ENCODE data around the gene BMAL1. TPM values are rescaled to one million over a fixed set of nuclear protein-coding genes. Genes with fewer than 3 reads are reported as not detected.

BMAL1 gene
- total RNA-seq, 2 donors from 2014 or later: 3.7 to 7.2 TPM

DNA sequence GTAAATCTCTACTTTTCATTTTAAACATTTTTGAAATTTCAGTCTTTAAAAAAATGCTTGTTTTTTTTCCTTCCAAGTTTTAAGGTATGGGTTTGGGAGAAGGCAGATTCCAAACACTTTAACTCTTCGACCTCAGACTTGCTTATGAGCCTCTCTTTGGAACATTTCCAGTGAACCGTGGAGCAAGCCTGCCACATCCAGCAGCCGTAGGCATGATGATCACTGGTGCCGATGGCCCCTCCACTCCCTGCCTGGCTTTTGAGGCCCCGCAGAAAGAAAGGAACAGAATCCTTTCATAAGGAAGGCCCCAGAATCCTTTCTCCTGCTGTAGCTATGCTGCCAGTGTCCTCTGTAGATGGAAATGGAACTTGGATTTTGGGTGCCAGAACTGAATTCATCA, 50.7 kb downstream of the BMAL1 start:
- 87 to 93% methylated on average over 5 of the region's 5 CpGs for WGBS, 2 experiments (ENCODE audit: insufficient coverage in 1 of 2, insufficient read length in 1 of 2)
- H3K27ac Mint-ChIP-seq: no peak overlapping the region
- Histone ChIP-seq H3K4me3 (ENCODE audit: low read length) (no peak overlapping the region), H3K4me1 (ENCODE audit: control insufficient read depth, insufficient read depth, low read length) (no peaks in the 10 kb centered on the region), H3K27ac (ENCODE audit: low read depth, low read length) (no peak overlapping the region), H3K9ac (ENCODE audit: extremely low read depth, low read length, poor library complexity, severe bottlenecking) (no peak overlapping the region), H3K27me3 (ENCODE audit: control insufficient read depth, insufficient read depth, low read length, poor library complexity, severe bottlenecking) (no peaks in the 10 kb centered on the region), H3K9me3 (ENCODE audit: control insufficient read depth, low read length) (no peaks in the 10 kb centered on the region), H3K36me3 (ENCODE audit: control insufficient read depth, insufficient read depth, low read length) (no peaks in the 10 kb centered on the region)
- H3K9me3 Mint-ChIP-seq: no peaks in the 10 kb centered on the region
- TF ChIP-seq, protein P1, sequence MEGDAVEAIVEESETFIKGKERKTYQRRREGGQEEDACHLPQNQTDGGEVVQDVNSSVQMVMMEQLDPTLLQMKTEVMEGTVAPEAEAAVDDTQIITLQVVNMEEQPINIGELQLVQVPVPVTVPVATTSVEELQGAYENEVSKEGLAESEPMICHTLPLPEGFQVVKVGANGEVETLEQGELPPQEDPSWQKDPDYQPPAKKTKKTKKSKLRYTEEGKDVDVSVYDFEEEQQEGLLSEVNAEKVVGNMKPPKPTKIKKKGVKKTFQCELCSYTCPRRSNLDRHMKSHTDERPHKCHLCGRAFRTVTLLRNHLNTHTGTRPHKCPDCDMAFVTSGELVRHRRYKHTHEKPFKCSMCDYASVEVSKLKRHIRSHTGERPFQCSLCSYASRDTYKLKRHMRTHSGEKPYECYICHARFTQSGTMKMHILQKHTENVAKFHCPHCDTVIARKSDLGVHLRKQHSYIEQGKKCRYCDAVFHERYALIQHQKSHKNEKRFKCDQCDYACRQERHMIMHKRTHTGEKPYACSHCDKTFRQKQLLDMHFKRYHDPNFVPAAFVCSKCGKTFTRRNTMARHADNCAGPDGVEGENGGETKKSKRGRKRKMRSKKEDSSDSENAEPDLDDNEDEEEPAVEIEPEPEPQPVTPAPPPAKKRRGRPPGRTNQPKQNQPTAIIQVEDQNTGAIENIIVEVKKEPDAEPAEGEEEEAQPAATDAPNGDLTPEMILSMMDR (conservative IDR thresholded peaks at IDR 0.05): no peak
- no peaks in the 10 kb centered on the region for H3K36me3 Mint-ChIP-seq (ENCODE audit: low read depth)
- H3K4me3 Mint-ChIP-seq: no peak overlapping the region
- no peak for DNase-seq
- H3K27me3 Mint-ChIP-seq (ENCODE audit: insufficient read depth): no peaks in the 10 kb centered on the region
- no peaks in the 10 kb centered on the region for H3K4me1 Mint-ChIP-seq

DNA sequence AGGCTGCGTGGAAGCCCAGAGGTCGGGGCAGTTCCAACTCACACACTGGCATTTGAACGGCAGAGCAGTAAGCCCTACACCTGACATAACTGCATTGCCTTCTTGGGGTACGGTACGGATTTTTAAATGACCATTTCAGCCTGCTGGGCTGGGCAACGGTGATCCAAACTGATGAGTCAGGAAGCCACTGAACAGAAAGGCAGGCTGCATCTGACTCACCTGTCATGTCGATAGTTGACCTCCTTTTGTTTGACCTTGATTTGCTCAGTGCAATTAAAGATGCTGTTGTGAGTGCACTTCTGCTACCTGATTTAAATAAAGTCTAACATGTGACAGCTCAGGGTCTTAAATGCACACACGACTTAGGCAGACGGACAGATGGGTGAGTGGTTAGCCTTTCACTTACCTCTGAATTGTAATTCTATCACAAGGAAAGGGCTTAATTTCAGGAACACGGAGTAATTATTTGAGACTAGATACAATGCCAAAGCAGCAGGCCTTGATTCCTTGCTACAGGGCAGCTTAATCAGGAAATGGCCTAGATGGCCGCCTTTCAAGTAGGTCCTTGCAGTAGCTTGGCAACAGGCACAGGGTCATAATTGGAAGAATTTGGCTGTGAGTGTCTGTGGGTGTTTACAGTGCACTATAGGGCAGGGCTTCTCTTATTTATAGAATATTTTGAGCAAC, 52.2 kb downstream of the BMAL1 start:
- 91 to 95% methylated on average over 10 to 11 of the region's 11 CpGs for WGBS, 2 experiments (ENCODE audit: insufficient coverage in 1 of 2, insufficient read length in 1 of 2)

DNA sequence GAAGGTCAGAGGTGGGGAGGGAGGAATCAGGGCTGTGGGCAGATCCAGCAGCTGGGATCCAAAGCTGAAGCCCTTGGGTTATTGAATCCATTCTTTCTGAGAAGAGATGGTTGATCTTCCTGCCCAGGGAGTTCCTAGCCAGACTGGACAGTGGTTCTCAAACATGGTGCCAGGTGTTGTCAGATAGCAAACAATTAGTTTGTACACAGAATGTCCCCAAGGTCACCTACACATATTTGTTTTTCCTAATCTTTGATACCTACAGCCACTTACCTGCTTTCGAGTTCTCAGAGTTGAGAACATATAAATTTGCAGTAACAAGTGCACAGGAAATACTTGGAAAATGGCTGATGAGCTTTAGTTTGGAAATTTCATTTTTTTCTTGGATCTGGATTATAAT, 54.5 kb downstream of the BMAL1 start:
- Histone ChIP-seq H3K4me3 (ENCODE audit: low read length) (no peak overlapping the region), H3K27ac (ENCODE audit: low read depth, low read length) (no peak overlapping the region), H3K9me3 (ENCODE audit: control insufficient read depth, low read length) (no peaks in the 10 kb centered on the region), H3K27me3 (ENCODE audit: control insufficient read depth, insufficient read depth, low read length, poor library complexity, severe bottlenecking) (no peaks in the 10 kb centered on the region), H3K4me1 (ENCODE audit: control insufficient read depth, insufficient read depth, low read length) (no peaks in the 10 kb centered on the region), H3K9ac (ENCODE audit: extremely low read depth, low read length, poor library complexity, severe bottlenecking) (no peak overlapping the region), H3K36me3 (ENCODE audit: control insufficient read depth, insufficient read depth, low read length) (no peaks in the 10 kb centered on the region)
- WGBS, 2 experiments (ENCODE audit: insufficient coverage in 1 of 2, insufficient read length in 1 of 2): 86% methylated on average over 1 of the region's 1 CpG
- H3K27me3 Mint-ChIP-seq (ENCODE audit: insufficient read depth): no peaks in the 10 kb centered on the region
- no peak overlapping the region for H3K27ac Mint-ChIP-seq
- no peaks in the 10 kb centered on the region for H3K9me3 Mint-ChIP-seq
- no peak for DNase-seq
- H3K4me3 Mint-ChIP-seq: no peak overlapping the region
- H3K4me1 Mint-ChIP-seq: no peaks in the 10 kb centered on the region
- TF ChIP-seq, protein P1 (conservative IDR thresholded peaks at IDR 0.05): no peak
- H3K36me3 Mint-ChIP-seq (ENCODE audit: low read depth): no peaks in the 10 kb centered on the region

More for the DNA sequence above, 52.2 kb downstream of the BMAL1 start:
- Mint-ChIP-seq H3K36me3 (ENCODE audit: low read depth) (no peaks in the 10 kb centered on the region), H3K27ac (no peak overlapping the region), H3K27me3 (ENCODE audit: insufficient read depth) (no peaks in the 10 kb centered on the region), H3K4me3 (no peak overlapping the region), H3K4me1 (no peaks in the 10 kb centered on the region), H3K9me3 (no peaks in the 10 kb centered on the region)
- DNase-seq: no peak
- H3K4me3 ChIP-seq (ENCODE audit: low read length): no peak overlapping the region
- no peaks in the 10 kb centered on the region for H3K4me1 ChIP-seq (ENCODE audit: control insufficient read depth, insufficient read depth, low read length)
- no peaks in the 10 kb centered on the region for H3K9me3 ChIP-seq (ENCODE audit: control insufficient read depth, low read length)
- H3K36me3 ChIP-seq (ENCODE audit: control insufficient read depth, insufficient read depth, low read length): no peaks in the 10 kb centered on the region
- H3K27me3 ChIP-seq (ENCODE audit: control insufficient read depth, insufficient read depth, low read length, poor library complexity, severe bottlenecking): no peaks in the 10 kb centered on the region
- peak overlapping the region; percentile 24 for H3K27ac ChIP-seq (ENCODE audit: low read depth, low read length)
- no peak overlapping the region for H3K9ac ChIP-seq (ENCODE audit: extremely low read depth, low read length, poor library complexity, severe bottlenecking)
- TF ChIP-seq, protein P1 (conservative IDR thresholded peaks at IDR 0.05): no peak

All from endodermal cell (in vitro differentiated cells).